GM19372 (cell line): ENCODE data around the gene MOK.

Experiments
- ATAC-seq: cut with Tn5 transposase; IDR thresholded peaks from one replicate; pipeline ENCODE4 v1.9.1; 2021; ENCODE audit warnings: mild to moderate bottlenecking, low read depth, moderate library complexity; ENCODE audit not compliant: unreplicated experiment

MOK gene

GRCh38 chr14:102227184-102227964, 77.6 kb downstream of the MOK start:
- no peak for ATAC-seq

- ATAC-seq = no peak
Observed at GRCh38 chr14:102226356-102227125, 78.4 kb downstream of the MOK start.

DNA sequence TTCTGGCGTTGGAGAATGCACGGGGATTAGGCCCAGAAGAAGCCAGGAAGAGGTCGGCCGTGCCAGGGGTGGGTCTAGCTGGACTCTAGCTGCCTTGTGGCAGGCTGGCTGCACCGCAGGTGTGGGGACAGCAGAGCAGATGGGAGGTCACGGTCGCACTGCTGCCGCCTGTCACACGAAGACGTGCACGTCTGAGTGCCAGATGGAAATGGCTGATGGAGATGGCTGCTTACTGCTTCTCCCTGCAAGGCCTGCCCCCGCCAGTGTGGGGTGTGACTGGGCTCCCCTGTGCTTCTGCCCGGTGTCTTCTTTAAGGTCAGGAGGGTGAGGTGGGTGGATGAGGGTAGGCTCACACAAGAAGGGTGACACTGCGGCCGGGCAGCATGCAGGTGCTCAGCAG, 79.0 kb downstream of the MOK start:
- no peak for ATAC-seq

- no peak for ATAC-seq
Observed at GRCh38 chr14:102225386-102225785, 79.6 kb downstream of the MOK start.

- no peak for ATAC-seq
Observed at GRCh38 chr14:102223682-102224081, 81.3 kb downstream of the MOK start.

- no peak for ATAC-seq
Observed at GRCh38 chr14:102222751-102223150, 82.2 kb downstream of the MOK start.

DNA sequence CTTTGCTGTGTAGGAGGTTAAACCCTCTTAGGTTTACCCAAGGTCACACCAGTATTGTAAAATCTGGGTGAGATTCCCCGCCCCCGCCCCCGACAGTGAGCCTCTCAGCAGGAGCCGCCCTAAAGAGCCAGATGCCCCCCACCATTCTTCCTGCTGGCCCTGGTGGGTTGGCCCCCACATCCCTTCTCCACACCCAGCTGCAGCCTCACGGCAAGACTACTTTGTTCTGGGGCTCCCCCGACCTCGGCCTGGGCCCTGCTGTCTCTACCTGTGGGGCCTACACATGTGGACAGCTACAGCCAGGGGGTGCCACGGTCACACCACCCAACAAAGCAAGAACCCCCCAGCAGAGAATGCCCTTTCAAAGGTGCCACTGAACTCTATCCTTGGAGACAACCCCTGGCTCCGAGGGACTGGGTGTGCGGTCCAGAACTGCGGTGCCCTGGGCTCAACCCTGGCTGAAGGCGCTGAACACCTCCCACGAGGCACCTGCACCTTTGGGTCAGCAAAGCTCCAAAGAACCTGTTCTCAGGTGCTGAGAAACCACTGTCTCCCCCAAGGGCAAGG, 82.9 kb downstream of the MOK start:
- no peak for ATAC-seq

DNA sequence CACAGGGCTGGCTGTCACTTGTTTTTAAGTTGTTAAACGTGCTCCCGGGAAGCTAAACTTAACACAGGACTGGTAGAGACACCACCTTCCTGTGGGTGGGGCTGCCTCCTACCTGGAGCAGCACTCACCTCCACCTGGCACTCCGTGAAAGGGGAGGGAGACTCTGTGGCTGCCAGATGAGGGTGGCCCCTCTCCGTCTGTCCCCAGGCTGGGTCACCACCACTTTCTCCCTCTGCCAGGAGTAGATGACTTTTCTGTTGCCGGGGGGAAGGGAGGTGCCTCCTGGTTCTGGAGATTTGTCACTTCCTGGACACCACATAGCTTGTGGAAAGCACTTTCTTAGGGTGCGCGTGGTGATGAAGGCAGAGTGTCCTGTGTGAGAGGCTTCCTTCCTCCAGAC, 83.9 kb downstream of the MOK start:
- ATAC-seq = no peak

GRCh38 chr14:102220031-102220430, 84.9 kb downstream of the MOK start:
- ATAC-seq = peak; percentile 93

GRCh38 chr14:102219316-102219715, 85.6 kb downstream of the MOK start:
- ATAC-seq = no peak

GRCh38 chr14:102218688-102219087, 86.3 kb downstream of the MOK start:
- ATAC-seq = no peak

GRCh38 chr14:102217987-102218421, 87.0 kb downstream of the MOK start:
- ATAC-seq = no peak

GRCh38 chr14:102217399-102217798, 87.6 kb downstream of the MOK start:
- no peak for ATAC-seq

GRCh38 chr14:102215576-102216250, 89.3 kb downstream of the MOK start:
- ATAC-seq = no peak

- ATAC-seq = no peak
Observed at GRCh38 chr14:102215071-102215470, 89.9 kb downstream of the MOK start.

DNA sequence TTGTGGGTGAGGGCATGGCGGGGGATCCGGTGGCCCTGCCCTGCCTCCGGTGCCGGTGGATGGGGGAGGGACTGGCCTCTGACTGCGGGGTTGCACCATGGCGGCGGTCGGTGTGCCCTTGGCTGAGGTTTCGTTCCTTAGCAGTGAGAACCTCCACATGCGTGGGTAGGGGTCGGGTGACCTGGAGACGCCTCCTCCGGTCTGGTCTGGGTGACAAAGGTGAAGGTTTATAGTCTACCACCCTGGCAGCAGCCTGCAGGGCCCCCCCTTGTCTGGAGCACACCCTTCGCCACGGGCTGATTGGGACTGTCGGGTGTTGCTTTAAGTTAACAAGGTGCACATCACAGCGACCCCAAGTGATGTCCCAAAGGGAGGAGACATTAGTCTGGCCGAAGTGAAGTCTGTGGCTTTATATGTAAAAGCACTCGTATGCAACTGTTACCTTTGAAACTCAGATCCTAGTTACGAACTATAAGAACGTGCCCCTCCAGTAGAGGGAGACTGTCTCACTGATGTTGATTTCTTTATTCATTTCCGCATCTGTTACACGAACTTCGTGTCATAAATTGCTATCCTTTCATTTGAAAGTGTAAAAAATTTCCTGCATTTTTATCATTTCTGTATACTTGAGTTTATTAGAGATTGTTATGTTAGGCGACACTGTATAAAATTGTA, 90.8 kb downstream of the MOK start:
- ATAC-seq = no peak

DNA sequence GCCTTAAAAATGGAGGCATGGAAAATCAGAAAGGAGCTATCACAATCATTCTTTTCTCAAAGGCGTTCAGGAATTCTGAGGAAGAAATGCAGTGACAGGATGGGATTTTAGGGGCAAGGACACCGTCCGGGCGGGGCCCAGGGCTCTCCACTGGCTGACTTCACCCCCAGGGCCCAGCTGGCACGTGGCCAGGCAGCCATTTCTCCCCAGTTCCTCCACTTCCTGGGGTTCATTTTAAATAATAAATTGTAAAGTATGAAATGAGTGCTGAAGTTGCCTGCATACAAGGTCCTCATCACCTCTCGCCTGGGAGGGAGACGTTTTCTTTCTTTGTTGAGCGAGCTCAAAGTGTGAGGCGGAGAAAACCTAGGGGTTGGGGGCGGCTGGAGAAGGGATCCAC, 91.5 kb downstream of the MOK start:
- ATAC-seq = no peak

DNA sequence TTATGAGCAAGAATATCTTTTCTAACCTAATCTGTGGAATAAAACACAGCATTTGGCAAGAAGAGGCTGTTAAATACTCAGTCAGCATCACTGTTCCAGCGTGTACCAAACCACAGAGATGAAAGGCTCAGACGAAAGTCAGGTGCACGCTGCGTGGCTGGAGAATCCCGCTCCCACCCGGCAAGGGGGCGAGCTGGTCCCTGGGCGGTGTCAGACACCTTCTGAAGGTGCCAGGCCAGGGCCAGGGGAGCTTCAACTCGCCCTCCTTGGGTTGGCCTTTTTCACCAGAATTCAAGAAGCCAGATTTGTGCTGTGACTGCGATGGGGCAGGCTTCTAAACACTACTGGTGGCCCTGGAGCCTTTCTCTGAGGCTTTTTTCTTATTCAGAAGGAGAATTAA, 92.1 kb downstream of the MOK start:
- ATAC-seq = no peak

DNA sequence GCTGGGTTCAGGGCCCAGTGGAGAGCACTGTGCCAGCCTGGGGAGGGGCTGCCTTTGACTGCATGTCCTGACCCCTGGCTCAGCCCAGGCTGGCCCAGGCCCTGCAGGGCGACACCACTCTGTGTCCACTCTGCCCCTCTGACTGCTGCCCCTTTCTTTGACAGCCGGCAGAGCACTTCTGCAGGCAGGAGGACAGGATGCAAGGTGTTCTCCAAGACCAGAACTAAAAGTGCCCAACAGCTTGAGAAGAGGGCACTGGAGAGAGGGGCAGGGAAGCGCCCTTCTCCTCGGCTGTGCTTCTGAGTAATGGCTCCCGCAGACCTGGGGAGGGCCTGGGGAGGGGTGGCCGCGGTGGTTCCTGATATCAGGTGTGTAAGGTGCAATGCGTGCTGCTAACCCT, 92.6 kb downstream of the MOK start:
- ATAC-seq = no peak

DNA sequence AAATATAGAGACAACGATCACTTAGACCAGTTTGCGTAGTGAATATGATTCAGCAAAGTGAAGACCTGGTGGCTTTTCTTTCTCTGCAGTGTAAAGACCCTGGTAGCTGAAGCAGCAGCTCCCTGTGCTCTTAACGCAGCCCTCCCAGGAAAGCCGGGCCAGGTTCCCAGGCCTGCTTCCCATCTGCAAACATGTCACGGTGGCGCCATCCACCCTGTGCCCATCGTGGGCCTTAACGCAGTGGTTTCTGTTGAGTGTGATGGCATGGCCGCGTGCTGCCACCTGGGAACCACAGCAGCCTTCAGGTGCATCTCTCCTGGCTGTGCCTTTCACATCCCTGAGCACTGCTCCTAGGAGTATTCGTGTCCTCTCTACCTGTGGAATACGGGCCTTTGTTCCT, 93.7 kb downstream of the MOK start:
- no peak for ATAC-seq
